Stimulated activated CD4-positive, alpha-beta T cell treated with anti-CD3 and anti-CD28 coated beads, Interleukin-15, amount 100 ng/mL, for 1 hour (primary cell): ENCODE measurements around the gene TTC38.

Source experiments
- DNase-seq, 2 donors: peaks; one replicate each; pipeline ENCODE4 v3.0.0-alpha.2; 2020; ENCODE audit warnings: low read depth in 1 of 2, low spot score in 1 of 2

TTC38 gene

DNA sequence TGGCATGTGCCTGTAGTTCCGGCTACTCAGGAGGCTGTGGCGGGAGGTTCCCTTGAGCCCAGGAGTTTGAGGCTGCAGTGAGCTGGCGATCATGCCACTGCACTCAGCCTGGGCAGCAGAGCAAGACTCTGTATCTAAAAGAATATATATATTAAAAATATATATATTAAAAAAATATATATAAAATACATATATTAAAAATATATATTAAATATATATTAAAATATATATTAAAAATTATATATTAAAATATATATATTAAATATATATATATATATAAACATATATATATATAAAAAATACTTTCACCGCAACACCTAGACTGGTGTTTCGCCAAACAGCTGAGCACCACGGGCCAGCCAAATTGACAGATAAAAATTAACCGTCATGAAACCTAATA lies 8.8 kb downstream of the TTC38 start:
- DNase-seq: no peak

DNA sequence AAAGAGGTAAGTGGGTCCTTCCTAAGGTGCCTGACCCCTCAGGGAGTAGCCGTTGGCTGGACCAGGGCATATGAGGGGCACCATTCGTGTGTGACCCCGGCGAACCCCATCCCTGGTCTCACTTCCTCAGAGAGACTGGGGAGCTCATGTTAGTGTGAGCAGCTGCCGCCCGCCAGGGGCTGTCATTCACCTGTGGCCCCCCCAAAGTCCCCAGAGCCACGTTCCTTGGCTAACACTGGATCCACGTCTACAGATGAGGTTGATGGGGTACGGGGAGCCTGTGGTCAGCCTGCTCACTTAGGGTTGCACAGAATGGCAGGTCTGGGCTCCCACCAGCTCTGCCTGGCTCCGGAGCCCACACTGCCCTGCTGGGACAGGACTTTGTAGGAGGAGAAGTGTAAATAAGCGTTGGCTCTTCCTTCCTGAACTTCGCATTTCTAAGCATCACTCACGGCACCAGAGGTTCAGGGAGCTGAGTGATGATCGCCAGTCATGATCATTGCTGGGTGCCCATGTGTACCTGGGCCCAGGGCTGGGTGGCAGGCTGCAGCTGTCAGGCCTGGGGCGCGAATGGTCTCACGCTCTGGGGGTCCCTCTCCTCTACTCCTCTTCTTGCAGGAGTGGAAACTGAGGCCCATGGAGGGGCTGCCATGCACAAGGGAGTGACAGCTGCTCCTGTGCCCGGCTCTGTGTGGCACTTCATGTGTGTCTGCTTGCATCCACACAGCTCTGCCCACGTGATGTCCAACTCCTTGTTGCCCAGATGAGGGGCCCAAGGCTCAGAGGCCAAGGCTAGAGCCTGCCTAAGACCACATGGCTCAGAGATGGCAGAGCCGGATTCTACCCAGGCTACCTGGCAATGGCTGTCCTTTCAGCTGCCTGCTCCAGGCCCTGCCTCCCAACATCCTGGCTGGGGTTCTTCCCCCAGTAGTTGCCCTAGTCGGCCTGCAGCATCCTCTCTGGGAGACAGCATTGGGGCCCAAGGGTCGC lies 11.1 kb downstream of the TTC38 start:
- no peak for DNase-seq

- DNase-seq: no peak
Observed at GRCh38 chr22:46280063-46280817, 12.4 kb downstream of the TTC38 start.

DNA sequence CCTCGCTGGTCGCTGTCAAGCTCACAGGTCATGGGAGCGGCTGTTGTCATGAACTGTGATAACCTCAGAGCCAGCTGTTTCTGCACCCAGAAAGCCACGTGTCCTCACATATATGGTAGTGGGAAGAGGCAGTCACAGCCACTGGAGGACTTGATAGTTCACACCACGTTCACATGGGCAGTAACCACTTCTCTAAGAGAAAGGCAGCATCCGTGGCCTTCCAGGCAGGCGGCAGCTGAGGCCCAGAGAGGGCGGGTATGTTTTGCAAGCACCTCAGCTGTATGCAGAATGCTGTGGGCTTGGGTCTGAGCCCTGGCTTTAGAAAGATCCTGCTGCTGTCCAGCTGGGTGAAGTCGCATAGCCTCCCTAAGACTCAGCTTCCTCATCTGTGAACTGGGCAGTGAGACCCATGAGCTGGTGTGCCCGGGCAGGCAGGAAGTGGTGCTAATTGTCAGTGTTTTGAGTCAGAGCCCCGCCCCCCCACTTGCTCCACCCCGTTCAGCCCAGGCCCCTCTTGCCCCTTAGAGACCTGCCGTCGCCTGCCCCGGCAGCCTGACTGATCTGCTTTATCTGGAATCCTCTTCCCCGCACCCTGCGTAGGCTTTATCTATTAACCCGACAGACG lies 13.3 kb downstream of the TTC38 start:
- no peak for DNase-seq

GRCh38 chr22:46281866-46282678 lies 14.3 kb downstream of the TTC38 start:
- no peak for DNase-seq

- DNase-seq: no peak
Observed at GRCh38 chr22:46286006-46286405, 18.2 kb downstream of the TTC38 start.

DNA sequence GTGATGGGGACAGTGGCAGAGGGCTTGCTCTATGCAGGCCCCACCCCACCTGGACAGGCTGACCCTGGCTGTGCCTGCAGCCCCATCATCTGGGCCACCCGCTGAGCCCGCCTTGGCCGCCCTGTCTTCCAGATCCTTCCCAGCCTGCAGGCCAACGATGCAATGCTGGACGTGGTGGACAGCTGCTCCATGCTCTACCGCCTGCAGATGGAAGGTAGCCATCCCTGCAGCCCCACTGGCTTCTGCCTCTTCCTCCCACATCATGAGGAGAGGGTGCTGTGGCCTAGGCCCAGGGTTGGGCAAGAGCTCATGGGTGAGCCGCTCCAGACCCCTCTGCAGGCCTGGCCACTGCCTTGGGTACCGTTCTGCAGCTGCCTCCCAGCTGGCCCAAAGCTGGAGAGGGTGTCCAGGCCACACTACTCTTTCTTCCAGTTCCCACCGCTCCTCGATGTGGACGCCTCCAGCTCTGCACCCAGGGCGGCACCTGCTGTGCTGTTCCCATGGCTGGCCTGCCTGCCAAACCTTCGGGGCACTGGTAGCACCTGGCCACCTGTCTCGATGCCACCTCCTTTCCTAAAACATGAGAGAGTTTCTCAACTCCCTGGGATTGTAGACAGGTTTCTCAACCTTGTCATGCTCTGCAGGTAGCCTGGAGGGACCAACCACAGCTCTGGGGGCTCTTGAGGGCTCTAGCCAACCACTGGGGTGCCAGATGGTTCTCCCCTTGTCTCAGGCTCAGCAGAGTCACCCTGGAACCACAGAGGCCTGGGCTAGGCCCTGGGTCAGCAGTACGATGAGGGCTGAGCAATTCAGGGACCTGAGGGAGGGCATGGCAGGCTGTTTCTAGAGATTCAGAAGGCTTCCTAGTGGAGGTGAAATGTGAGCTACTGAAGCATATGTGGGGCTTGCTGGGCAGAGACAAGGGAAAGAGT lies 19.4 kb downstream of the TTC38 start:
- DNase-seq: no peak

- no peak for DNase-seq
Observed at GRCh38 chr22:46287873-46288751, 20.3 kb downstream of the TTC38 start.

DNA sequence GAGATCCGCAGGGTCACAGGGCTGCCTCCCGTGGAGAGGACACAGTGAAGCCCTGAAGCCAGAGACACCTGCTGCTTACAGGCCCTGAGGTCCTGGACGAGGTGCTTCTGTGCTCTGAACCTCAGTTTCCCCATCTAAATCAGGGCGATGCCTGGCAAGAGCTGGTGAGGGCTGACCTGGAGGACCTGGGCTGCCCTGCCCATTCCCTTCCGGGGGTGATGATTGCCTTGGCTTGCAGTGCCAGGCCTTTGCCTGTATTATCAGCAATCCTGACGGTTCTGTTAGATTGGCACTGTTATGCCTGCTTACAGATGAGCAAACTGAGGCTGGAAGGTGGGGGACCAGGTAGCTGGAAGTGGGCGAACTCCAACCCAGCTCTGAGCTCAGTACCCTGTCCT lies 21.0 kb downstream of the TTC38 start:
- DNase-seq: no peak

GRCh38 chr22:46289244-46289891 lies 21.6 kb downstream of the TTC38 start:
- DNase-seq: no peak

DNA sequence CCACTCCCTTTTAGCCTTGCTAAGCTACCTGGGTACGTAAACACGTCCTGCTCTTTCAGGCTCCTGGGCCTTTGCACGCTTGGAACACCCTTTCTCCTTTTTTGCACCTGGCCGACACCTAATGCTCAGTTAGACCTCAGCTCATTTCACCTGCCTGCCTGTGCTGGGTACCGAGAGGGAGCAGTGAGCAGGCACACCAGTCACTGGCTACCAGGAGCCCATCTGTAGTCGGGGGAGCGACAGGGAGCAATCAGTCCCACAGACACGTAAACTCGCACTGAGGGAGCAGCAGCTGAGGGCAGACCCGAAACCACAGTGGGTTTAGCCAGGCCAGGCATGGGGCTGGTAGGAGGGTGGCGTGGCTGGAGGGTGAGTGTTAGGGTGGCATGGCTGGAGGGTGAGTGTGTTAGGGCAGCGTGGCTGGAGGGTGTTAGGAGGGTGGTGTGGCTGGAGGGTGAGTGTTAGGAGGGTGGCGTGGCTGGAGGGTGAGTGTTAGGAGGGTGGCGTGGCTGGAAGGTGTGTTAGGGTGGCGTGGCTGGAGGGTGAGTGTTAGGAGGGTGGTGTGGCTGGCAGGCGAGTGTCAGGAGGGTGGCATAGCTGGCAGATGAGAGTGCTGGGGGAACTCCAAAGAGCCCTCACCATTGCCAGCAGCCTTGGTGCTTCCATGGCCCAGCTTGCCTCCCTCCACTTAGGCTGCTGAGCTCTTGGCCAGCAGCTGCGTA lies 22.5 kb downstream of the TTC38 start:
- no peak for DNase-seq

- DNase-seq: no peak
Observed at GRCh38 chr22:46290843-46291785, 23.3 kb downstream of the TTC38 start.

DNA sequence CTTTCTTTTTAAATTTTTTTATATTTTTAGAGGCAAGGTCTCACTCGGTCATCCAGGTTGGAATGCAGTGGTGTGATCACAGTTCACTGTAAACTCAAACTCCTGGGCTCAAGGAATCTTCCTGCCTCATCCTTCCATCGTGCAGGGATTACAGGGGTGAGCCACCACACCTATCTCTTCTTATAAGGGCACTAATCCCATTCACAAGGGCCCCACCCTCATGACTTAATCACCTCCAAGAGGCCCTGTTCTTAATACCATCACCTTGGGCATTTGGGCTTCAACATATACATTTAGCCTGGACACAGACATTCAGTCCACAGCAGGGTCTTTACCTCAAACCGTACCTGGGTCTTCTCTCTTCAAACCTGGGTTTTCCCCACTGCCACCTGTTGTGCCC lies 24.4 kb downstream of the TTC38 start:
- DNase-seq: no peak

DNA sequence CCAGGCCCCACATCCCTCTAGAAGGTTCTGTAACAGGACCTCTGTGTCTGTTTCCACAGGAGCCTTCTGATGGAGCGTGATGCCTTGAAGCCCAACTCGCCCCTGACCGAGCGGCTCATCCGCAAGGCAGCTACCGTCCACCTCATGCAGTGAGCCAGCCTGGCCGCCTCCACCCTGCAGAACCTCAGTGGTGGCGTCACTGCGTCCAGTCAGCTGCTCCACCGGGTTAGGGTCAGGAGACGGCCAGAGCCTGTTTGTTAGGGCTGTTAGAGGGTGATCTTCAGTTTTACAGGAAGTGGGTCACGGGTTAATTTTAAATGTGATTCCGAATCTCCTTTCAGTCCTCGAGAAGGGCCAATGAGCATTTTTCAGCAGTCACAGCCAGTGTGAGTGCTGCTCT lies 24.9 kb downstream of the TTC38 start:
- DNase-seq: no peak

DNA sequence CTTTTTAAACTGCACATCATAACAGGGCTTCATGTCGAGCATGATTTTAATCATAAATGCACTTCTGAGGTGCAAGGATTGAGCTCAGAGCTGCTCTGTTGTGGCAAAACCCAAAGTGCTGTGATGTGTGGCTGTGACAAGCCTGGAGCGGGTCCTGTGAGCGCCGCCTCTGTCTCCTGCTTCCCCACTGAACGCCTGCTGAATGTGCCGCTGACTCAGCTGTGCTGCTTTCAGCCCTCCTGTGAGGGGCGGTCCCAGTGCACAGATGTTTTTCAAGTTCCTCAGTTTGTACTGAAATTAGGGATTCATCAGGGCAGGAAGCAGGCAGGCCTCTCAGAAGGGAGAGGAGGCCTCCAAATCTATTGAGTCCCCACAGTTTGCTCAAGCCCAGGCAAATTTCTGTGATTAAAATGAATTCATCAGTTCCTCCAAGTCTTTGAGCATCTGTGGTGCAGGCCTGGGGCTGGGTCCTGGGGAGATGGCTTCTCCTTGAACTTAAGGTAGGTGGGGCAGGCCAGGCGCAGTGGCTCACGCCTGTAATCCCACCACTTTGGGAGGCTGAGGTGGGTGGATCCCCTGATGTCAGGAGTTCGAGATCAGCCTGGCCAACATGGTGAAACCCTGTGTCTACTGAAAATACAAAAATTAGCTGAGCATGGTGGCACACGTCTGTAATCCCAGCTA lies 25.9 kb downstream of the TTC38 start:
- DNase-seq: no peak

GRCh38 chr22:46294784-46295183 lies 27.0 kb downstream of the TTC38 start:
- no peak for DNase-seq
